PC-3 (cell line): ENCODE measurements around the gene COQ8A. TPM values are rescaled to one million over a fixed set of nuclear protein-coding genes. Genes with fewer than 3 reads are reported as not detected.

Experiments used
- ATAC-seq: fragments of 200-7000 bp; cut with Tn5 transposase; 2 replicates; pipeline ENCODE4 v1.9.1; 2020; ENCODE audit warnings: mild to moderate bottlenecking, moderate library complexity
- BruUV-seq: library from RNA; stranded (reverse); fragments of 400-500 nt; replicated peaks from 2 replicates; lab custom pipeline; 2021; lab: Mats Ljungman, UMichigan
- CTCF ChIA-PET: fragments of 300-600 bp; sonication (Branson Sonifier 250); formaldehyde crosslinking; loops from one replicate; lab custom pipeline; 2022; ENCODE audit warnings: antibody characterized with exemption; lab: Charles Lee
- POLR2A ChIA-PET: fragments of 300-600 bp; sonication (Branson Sonifier 250); formaldehyde crosslinking; loops from one replicate; lab custom pipeline; 2022; ENCODE audit warnings: antibody characterized with exemption; ENCODE audit not compliant: unreplicated experiment; lab: Charles Lee
- DNase-seq: peaks from one replicate; pipeline ENCODE4 v3.0.0-alpha.2; 2015
- H2AFZ ChIP-seq: fragments of 300-600 bp; sonication (generic); 2 replicates; pipeline ENCODE4 v1.6.0; 2016; ENCODE audit warnings: antibody characterized with exemption, low read length
- H3F3A ChIP-seq: fragments of 300-600 bp; sonication (generic); one replicate; pipeline ENCODE4 v1.6.0; 2017; ENCODE audit warnings: antibody characterized with exemption, low read length, control low read depth, mild to moderate bottlenecking; ENCODE audit not compliant: unreplicated experiment
- H3K27ac ChIP-seq: fragments of 300-600 bp; sonication (generic); 2 replicates; pipeline ENCODE4 v1.5.1; 2016; ENCODE audit warnings: mild to moderate bottlenecking, low read length
- H3K27me3 ChIP-seq: fragments of 300-600 bp; sonication (generic); 2 replicates; pipeline ENCODE4 v1.6.1; 2016; ENCODE audit warnings: low read length, mixed read lengths
- H3K36me3 ChIP-seq: fragments of 300-600 bp; sonication (generic); 2 replicates; pipeline ENCODE4 v1.6.1; 2016; ENCODE audit warnings: low read depth, mixed run types, low read length, mixed read lengths
- H3K4me1 ChIP-seq: fragments of 300-600 bp; sonication (generic); 2 replicates; pipeline ENCODE4 v1.5.1; 2016; ENCODE audit warnings: low read length; ENCODE audit not compliant: insufficient read depth
- H3K4me2 ChIP-seq: fragments of 300-600 bp; sonication (generic); 2 replicates; pipeline ENCODE4 v1.6.0; 2016; ENCODE audit warnings: low read length
- H3K4me3 ChIP-seq: fragments of 300-600 bp; sonication (generic); 2 replicates; pipeline ENCODE4 v1.5.1; 2016; ENCODE audit warnings: mild to moderate bottlenecking, low read length, mixed read lengths
- H3K79me2 ChIP-seq: fragments of 300-600 bp; sonication (generic); 2 replicates; pipeline ENCODE4 v1.6.1; 2017; ENCODE audit warnings: low read length, mixed read lengths
- H3K9ac ChIP-seq: fragments of 300-600 bp; sonication (generic); 2 replicates; pipeline ENCODE4 v1.6.0; 2016; ENCODE audit warnings: mild to moderate bottlenecking, low read length
- H3K9me2 ChIP-seq: fragments of 300-600 bp; sonication (generic); replicated peaks from 2 replicates; pipeline ENCODE4 v1.6.1; 2016; ENCODE audit warnings: mixed run types, low read length, mixed read lengths
- H3K9me3 ChIP-seq: fragments of 300-600 bp; sonication (generic); 2 replicates; pipeline ENCODE4 v1.6.1; 2016; ENCODE audit warnings: low read length, mixed read lengths
- H4K20me1 ChIP-seq: fragments of 300-600 bp; sonication (generic); 2 replicates; pipeline ENCODE4 v1.6.1; 2016; ENCODE audit warnings: low read length, mixed read lengths
- CTCF ChIP-seq: fragments of 300-600 bp; sonication (generic); conservative IDR thresholded peaks from 2 replicates; pipeline ENCODE4 v1.5.1; 2017; ENCODE audit warnings: antibody characterized with exemption, low read depth, mild to moderate bottlenecking, low read length
- EZH2 ChIP-seq: fragments of 300-600 bp; sonication (generic); IDR thresholded peaks from one replicate; pipeline ENCODE4 v1.6.1; 2017; ENCODE audit warnings: antibody characterized with exemption, mild to moderate bottlenecking, low read length; ENCODE audit not compliant: unreplicated experiment
- EZH2phosphoT487 ChIP-seq: fragments of 300-600 bp; sonication (generic); IDR thresholded peaks from 2 replicates; pipeline ENCODE4 v1.6.1; 2018; ENCODE audit warnings: mild to moderate bottlenecking, antibody characterized with exemption, low read length, borderline replicate concordance
- intact Hi-C: fragments of 100-400 bp; cut with micrococcal nuclease; formaldehyde crosslinking; loops from 2 replicates; pipeline ENCODE4 v1.9.0; 2023
- total RNA-seq: library from RNA; depleted of rRNA; stranded (reverse); fragments of >200 nt; gene quantifications from 2 replicates; pipeline ENCODE4 v1.2.3, GENCODE V29; 2014

Gene COQ8A
- total RNA-seq, 1 experiment from 2014 or later: 67.0 TPM

- ChIA-PET CTCF (interaction anchor here (0.6 kb wide), 1 partner anchor 446 kb away, joined by 5 read pairs; no protein-coding TSS in a partner anchor), POLR2A (no interaction called here)
- Histone ChIP-seq H3K27me3 (no peaks in the 10 kb centered on the region), H2AFZ (no peak overlapping the region), H3K36me3 (no peaks in the 10 kb centered on the region), H4K20me1 (no peaks in the 10 kb centered on the region), H3K79me2 (no peaks in the 10 kb centered on the region), H3K9ac (no peak overlapping the region), H3K4me1 (no peaks in the 10 kb centered on the region), H3K9me2 (no peaks in the 10 kb centered on the region), H3K4me3 (no peak overlapping the region), H3K4me2 (no peak overlapping the region), H3F3A (no peaks in the 10 kb centered on the region), H3K27ac (no peak overlapping the region), H3K9me3 (no peaks in the 10 kb centered on the region)
- TF ChIP-seq EZH2: no peak
- no peak for TF ChIP-seq CTCF
- TF ChIP-seq EZH2phosphoT487: no peak
- DNase-seq (no peak), ATAC-seq (no peak)
- no TSS peak for BruUV-seq
- intact Hi-C loops: no loop called here
These were observed 63.1 kb downstream of the COQ8A start for GRCh38 chr1:227003165-227003564.

GRCh38 chr1:227004796-227005195 is 64.7 kb downstream of the COQ8A start:
- Histone ChIP-seq H3K9me3 (no peaks in the 10 kb centered on the region), H3K9me2 (no peaks in the 10 kb centered on the region), H3K79me2 (no peaks in the 10 kb centered on the region), H3F3A (no peaks in the 10 kb centered on the region), H3K4me3 (no peak overlapping the region), H4K20me1 (no peaks in the 10 kb centered on the region), H2AFZ (no peak overlapping the region), H3K4me2 (no peak overlapping the region), H3K36me3 (no peaks in the 10 kb centered on the region), H3K4me1 (no peaks in the 10 kb centered on the region), H3K27ac (no peak overlapping the region), H3K9ac (no peak overlapping the region), H3K27me3 (no peaks in the 10 kb centered on the region)
- ATAC-seq: no peak
- ChIA-PET CTCF (no interaction called here), POLR2A (no interaction called here)
- no peak for TF ChIP-seq EZH2
- DNase-seq: no peak
- BruUV-seq: no TSS peak
- intact Hi-C loops: no loop called here

- no peaks in the 10 kb centered on the region for H3K4me1 ChIP-seq
- POLR2A ChIA-PET: no interaction called here
- no peak overlapping the region for H3K4me3 ChIP-seq
- ATAC-seq (no peak), DNase-seq (no peak)
- no peak overlapping the region for H3K27ac ChIP-seq
- H3K36me3 ChIP-seq: no peaks in the 10 kb centered on the region
- H3K27me3 ChIP-seq: no peaks in the 10 kb centered on the region
- no peak overlapping the region for H3K4me2 ChIP-seq
- H3F3A ChIP-seq: no peaks in the 10 kb centered on the region
- no peaks in the 10 kb centered on the region for H4K20me1 ChIP-seq
- H3K79me2 ChIP-seq: no peaks in the 10 kb centered on the region
- H3K9me2 ChIP-seq: no peaks in the 10 kb centered on the region
- H3K9ac ChIP-seq: no peak overlapping the region
- H2AFZ ChIP-seq: no peak overlapping the region
- TF ChIP-seq CTCF (no peak), EZH2phosphoT487 (no peak), EZH2 (no peak)
- BruUV-seq: no TSS peak
- intact Hi-C loops: no loop called here
- CTCF ChIA-PET: no interaction called here
- no peaks in the 10 kb centered on the region for H3K9me3 ChIP-seq
These were observed 66.2 kb downstream of the COQ8A start for GRCh38 chr1:227006226-227006796.
